PC-3 (cell line): ENCODE measurements around the gene OR10G4. TPM values are rescaled to one million over a fixed set of nuclear protein-coding genes. Genes with fewer than 3 reads are reported as not detected.
"Not testable (repeated sequence)": the region's sequence is repeated elsewhere in the genome, so short reads cannot be mapped to it uniquely, and the experiment has no call there.

Experiments
- ATAC-seq: fragments of 200-7000 bp; cut with Tn5 transposase; 2 replicates; pipeline ENCODE4 v1.9.1; 2020; ENCODE audit warnings: mild to moderate bottlenecking, moderate library complexity
- BruUV-seq: library from RNA; stranded (reverse); fragments of 400-500 nt; replicated peaks from 2 replicates; lab custom pipeline; 2021; lab: Mats Ljungman, UMichigan
- CTCF ChIA-PET: fragments of 300-600 bp; sonication (Branson Sonifier 250); formaldehyde crosslinking; loops from one replicate; lab custom pipeline; 2022; ENCODE audit warnings: antibody characterized with exemption; lab: Charles Lee
- POLR2A ChIA-PET: fragments of 300-600 bp; sonication (Branson Sonifier 250); formaldehyde crosslinking; loops from one replicate; lab custom pipeline; 2022; ENCODE audit warnings: antibody characterized with exemption; ENCODE audit not compliant: unreplicated experiment; lab: Charles Lee
- DNase-seq: peaks from one replicate; pipeline ENCODE4 v3.0.0-alpha.2; 2015
- H2AFZ ChIP-seq: fragments of 300-600 bp; sonication (generic); 2 replicates; pipeline ENCODE4 v1.6.0; 2016; ENCODE audit warnings: antibody characterized with exemption, low read length
- H3F3A ChIP-seq: fragments of 300-600 bp; sonication (generic); one replicate; pipeline ENCODE4 v1.6.0; 2017; ENCODE audit warnings: antibody characterized with exemption, low read length, control low read depth, mild to moderate bottlenecking; ENCODE audit not compliant: unreplicated experiment
- H3K27ac ChIP-seq: fragments of 300-600 bp; sonication (generic); 2 replicates; pipeline ENCODE4 v1.5.1; 2016; ENCODE audit warnings: mild to moderate bottlenecking, low read length
- H3K27me3 ChIP-seq: fragments of 300-600 bp; sonication (generic); 2 replicates; pipeline ENCODE4 v1.6.1; 2016; ENCODE audit warnings: low read length, mixed read lengths
- H3K36me3 ChIP-seq: fragments of 300-600 bp; sonication (generic); 2 replicates; pipeline ENCODE4 v1.6.1; 2016; ENCODE audit warnings: low read depth, mixed run types, low read length, mixed read lengths
- H3K4me1 ChIP-seq: fragments of 300-600 bp; sonication (generic); 2 replicates; pipeline ENCODE4 v1.5.1; 2016; ENCODE audit warnings: low read length; ENCODE audit not compliant: insufficient read depth
- H3K4me2 ChIP-seq: fragments of 300-600 bp; sonication (generic); 2 replicates; pipeline ENCODE4 v1.6.0; 2016; ENCODE audit warnings: low read length
- H3K4me3 ChIP-seq: fragments of 300-600 bp; sonication (generic); 2 replicates; pipeline ENCODE4 v1.5.1; 2016; ENCODE audit warnings: mild to moderate bottlenecking, low read length, mixed read lengths
- H3K79me2 ChIP-seq: fragments of 300-600 bp; sonication (generic); 2 replicates; pipeline ENCODE4 v1.6.1; 2017; ENCODE audit warnings: low read length, mixed read lengths
- H3K9ac ChIP-seq: fragments of 300-600 bp; sonication (generic); 2 replicates; pipeline ENCODE4 v1.6.0; 2016; ENCODE audit warnings: mild to moderate bottlenecking, low read length
- H3K9me2 ChIP-seq: fragments of 300-600 bp; sonication (generic); replicated peaks from 2 replicates; pipeline ENCODE4 v1.6.1; 2016; ENCODE audit warnings: mixed run types, low read length, mixed read lengths
- H3K9me3 ChIP-seq: fragments of 300-600 bp; sonication (generic); 2 replicates; pipeline ENCODE4 v1.6.1; 2016; ENCODE audit warnings: low read length, mixed read lengths
- H4K20me1 ChIP-seq: fragments of 300-600 bp; sonication (generic); 2 replicates; pipeline ENCODE4 v1.6.1; 2016; ENCODE audit warnings: low read length, mixed read lengths
- EZH2 ChIP-seq: fragments of 300-600 bp; sonication (generic); IDR thresholded peaks from one replicate; pipeline ENCODE4 v1.6.1; 2017; ENCODE audit warnings: antibody characterized with exemption, mild to moderate bottlenecking, low read length; ENCODE audit not compliant: unreplicated experiment
- EZH2phosphoT487 ChIP-seq: fragments of 300-600 bp; sonication (generic); IDR thresholded peaks from 2 replicates; pipeline ENCODE4 v1.6.1; 2018; ENCODE audit warnings: mild to moderate bottlenecking, antibody characterized with exemption, low read length, borderline replicate concordance
- intact Hi-C: fragments of 100-400 bp; cut with micrococcal nuclease; formaldehyde crosslinking; loops from 2 replicates; pipeline ENCODE4 v1.9.0; 2023
- total RNA-seq: library from RNA; depleted of rRNA; stranded (reverse); fragments of >200 nt; gene quantifications from 2 replicates; pipeline ENCODE4 v1.2.3, GENCODE V29; 2014
- TF ChIP-seq, protein P1 (sequence below): fragments of 300-600 bp; sonication (generic); conservative IDR thresholded peaks from 2 replicates; pipeline ENCODE4 v1.5.1; 2017; ENCODE audit warnings: antibody characterized with exemption, low read depth, mild to moderate bottlenecking, low read length

The OR10G4 gene
- total RNA-seq, 1 experiment from 2014 or later, result not detected

DNA sequence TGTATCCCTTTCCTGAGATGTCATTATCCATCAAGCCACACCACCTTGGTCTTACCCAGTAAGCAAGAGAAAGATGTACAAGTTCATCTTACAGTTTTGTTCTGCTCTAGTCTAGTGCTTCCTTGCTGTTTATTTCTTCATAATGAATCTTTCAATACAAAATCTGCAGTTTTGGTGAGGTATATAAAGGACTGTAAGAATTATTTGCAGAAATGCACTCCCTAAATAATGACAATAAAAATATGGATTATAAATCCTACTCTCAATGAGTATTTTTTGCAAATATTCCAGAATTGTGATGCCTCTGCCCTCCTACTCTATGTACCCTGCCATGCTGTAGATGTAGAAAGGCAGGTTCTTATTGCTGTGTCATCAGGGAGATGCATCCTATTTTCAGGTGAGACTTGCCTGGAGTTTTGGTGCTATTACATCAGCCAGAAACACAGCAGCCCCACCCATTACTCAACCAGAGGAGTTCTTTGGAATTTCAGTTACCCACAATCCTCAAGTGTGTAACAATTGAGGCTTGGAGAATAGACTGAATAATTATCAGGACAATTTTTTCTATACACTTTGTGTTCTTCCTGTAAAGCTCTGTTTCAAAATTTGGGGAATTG, 35.0 kb upstream of the OR10G4 start, which contains the start of gene OR10S1:
OR10S1 (minus strand) TSS at position 51 of the 617 bp plus-strand sequence. CDS start 117 bp downstream, outside the sequence.
- no peak for ATAC-seq
- no peak within 1 kb of the TSS for H3K27ac ChIP-seq

GRCh38 chr11:123979311-123979710, 33.5 kb upstream of the OR10G4 start:
- CTCF ChIA-PET, result no interaction called here
- H3K9me3 ChIP-seq, result no peaks in the 10 kb centered on the region
- ATAC-seq (no peak), DNase-seq (no peak)
- TF ChIP-seq EZH2, result no peak
- TF ChIP-seq, protein P1, sequence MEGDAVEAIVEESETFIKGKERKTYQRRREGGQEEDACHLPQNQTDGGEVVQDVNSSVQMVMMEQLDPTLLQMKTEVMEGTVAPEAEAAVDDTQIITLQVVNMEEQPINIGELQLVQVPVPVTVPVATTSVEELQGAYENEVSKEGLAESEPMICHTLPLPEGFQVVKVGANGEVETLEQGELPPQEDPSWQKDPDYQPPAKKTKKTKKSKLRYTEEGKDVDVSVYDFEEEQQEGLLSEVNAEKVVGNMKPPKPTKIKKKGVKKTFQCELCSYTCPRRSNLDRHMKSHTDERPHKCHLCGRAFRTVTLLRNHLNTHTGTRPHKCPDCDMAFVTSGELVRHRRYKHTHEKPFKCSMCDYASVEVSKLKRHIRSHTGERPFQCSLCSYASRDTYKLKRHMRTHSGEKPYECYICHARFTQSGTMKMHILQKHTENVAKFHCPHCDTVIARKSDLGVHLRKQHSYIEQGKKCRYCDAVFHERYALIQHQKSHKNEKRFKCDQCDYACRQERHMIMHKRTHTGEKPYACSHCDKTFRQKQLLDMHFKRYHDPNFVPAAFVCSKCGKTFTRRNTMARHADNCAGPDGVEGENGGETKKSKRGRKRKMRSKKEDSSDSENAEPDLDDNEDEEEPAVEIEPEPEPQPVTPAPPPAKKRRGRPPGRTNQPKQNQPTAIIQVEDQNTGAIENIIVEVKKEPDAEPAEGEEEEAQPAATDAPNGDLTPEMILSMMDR, result no peak
- TF ChIP-seq EZH2phosphoT487, result no peak
- H3K79me2 ChIP-seq, result no peaks in the 10 kb centered on the region
- no peak overlapping the region for H3K4me3 ChIP-seq
- no peaks in the 10 kb centered on the region for H3F3A ChIP-seq
- H3K36me3 ChIP-seq, result no peaks in the 10 kb centered on the region
- intact Hi-C loops, result no loop called here
- H3K4me2 ChIP-seq, result no peak overlapping the region
- POLR2A ChIA-PET, result no interaction called here
- no peak overlapping the region for H2AFZ ChIP-seq
- no peaks in the 10 kb centered on the region for H3K9me2 ChIP-seq
- H3K27ac ChIP-seq, result no peak overlapping the region
- no TSS peak for BruUV-seq
- H3K4me1 ChIP-seq, result peaks cover 2% of the 10 kb centered on the region
- H3K27me3 ChIP-seq, result no peaks in the 10 kb centered on the region; the same call in 1 of the 2 replicates
- H4K20me1 ChIP-seq, result no peaks in the 10 kb centered on the region
- no peak overlapping the region for H3K9ac ChIP-seq

More for the DNA sequence above, 35.0 kb upstream of the OR10G4 start, which contains the start of gene OR10S1:
- H3K4me1 ChIP-seq, result peaks cover 15% of the 10 kb centered on the region
- intact Hi-C loops, result no loop called here
- no peaks in the 10 kb centered on the region for H3K79me2 ChIP-seq
- ChIA-PET POLR2A (no interaction called here), CTCF (no interaction called here)
- no peak within 1 kb of the TSS for H3K4me3 ChIP-seq
- no peak for DNase-seq
- H3K9me2 ChIP-seq, result no peaks in the 10 kb centered on the region
- H4K20me1 ChIP-seq, result no peaks in the 10 kb centered on the region
- no peaks in the 10 kb centered on the region; the same call in 1 of the 2 replicates for H3K27me3 ChIP-seq
- H3F3A ChIP-seq, result peaks cover 6% of the 10 kb centered on the region
- no peak within 1 kb of the TSS for H3K4me2 ChIP-seq
- no peak within 1 kb of the TSS for H2AFZ ChIP-seq
- H3K36me3 ChIP-seq, result no peaks in the 10 kb centered on the region
- no TSS peak for BruUV-seq
- H3K9me3 ChIP-seq, result no peaks in the 10 kb centered on the region
- no peak within 1 kb of the TSS for H3K9ac ChIP-seq
- no peak for TF ChIP-seq EZH2phosphoT487
- no peak for TF ChIP-seq EZH2
- TF ChIP-seq, protein P1, result no peak

- DNase-seq, result no peak
- no TSS peak for BruUV-seq
- Histone ChIP-seq H3K9ac (no peak within 1 kb of the TSS), H3K27ac (no peak within 1 kb of the TSS), H3K27me3 (peaks cover 99% of the 10 kb centered on the region), H4K20me1 (no peaks in the 10 kb centered on the region), H3K79me2 (no peaks in the 10 kb centered on the region), H3K36me3 (no peaks in the 10 kb centered on the region), H3K9me2 (no peaks in the 10 kb centered on the region), H3F3A (no peaks in the 10 kb centered on the region), H3K4me3 (no peak within 1 kb of the TSS), H3K4me1 (no peaks in the 10 kb centered on the region), H2AFZ (no peak within 1 kb of the TSS), H3K4me2 (no peak within 1 kb of the TSS), H3K9me3 (no peaks in the 10 kb centered on the region)
- ChIA-PET POLR2A (no interaction called here), CTCF (no interaction called here)
- no peak for ATAC-seq
- intact Hi-C loops, result no loop called here
- TF ChIP-seq, protein P1, result no peak
- TF ChIP-seq EZH2phosphoT487 (no peak), EZH2 (no peak)
Observed at GRCh38 chr11:123995119-123995518, 17.7 kb upstream of the OR10G4 start, which contains the start of gene OR10G6. OR10G6 (minus strand) TSS chr11:123995161; CDS start chr11:123995161, 0 bp downstream.

DNA sequence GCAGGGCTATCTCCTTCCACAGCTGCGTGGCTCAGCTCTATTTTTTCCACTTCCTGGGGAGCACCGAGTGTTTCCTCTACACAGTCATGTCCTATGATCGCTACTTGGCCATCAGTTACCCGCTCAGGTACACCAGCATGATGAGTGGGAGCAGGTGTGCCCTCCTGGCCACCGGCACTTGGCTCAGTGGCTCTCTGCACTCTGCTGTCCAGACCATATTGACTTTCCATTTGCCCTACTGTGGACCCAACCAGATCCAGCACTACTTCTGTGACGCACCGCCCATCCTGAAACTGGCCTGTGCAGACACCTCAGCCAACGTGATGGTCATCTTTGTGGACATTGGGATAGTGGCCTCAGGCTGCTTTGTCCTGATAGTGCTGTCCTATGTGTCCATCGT, 3.0 kb downstream of the OR10G4 start:
- POLR2A ChIA-PET, BruUV-seq, H3F3A ChIP-seq: not testable (repeated sequence)

More for the DNA sequence above, 3.0 kb downstream of the OR10G4 start:
- H3K9me2 ChIP-seq, H4K20me1 ChIP-seq, H3K36me3 ChIP-seq, H3K4me1 ChIP-seq, H3K79me2 ChIP-seq, H3K9me3 ChIP-seq, H3K27ac ChIP-seq, intact Hi-C loops, H3K4me2 ChIP-seq, H2AFZ ChIP-seq, H3K9ac ChIP-seq, CTCF ChIA-PET, DNase-seq, H3K4me3 ChIP-seq, ATAC-seq: not testable (repeated sequence)
- peaks cover 61% of the 10 kb centered on the region for H3K27me3 ChIP-seq
